ENCODE results near the gene PUM1.

PUM1 gene

DNA sequence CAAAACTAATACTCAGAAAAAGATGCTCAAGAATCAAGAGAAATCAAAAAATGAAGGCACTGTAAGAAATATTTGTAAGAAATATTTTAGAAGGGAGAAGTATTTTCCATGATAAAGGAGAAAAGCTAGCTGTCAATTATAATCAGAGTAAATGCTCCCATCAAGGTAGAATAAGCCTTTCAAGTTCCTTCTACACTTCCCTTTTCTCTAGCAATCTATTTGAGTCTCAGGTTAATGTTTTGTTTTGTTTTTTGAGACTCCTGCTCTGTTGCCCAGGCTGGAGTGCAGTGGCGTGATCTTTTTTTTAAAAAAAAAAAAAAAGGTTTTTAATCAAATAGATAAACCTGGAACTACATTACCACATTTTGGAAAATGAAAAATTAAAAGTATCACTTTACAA lies 33.3 kb downstream of the PUM1 start:
- POLR2A ChIA-PET (ENCODE audit: low non-redundant PET), result no interaction called here
- DNase-seq (ENCODE audit: low spot score), result no peak
- TF ChIP-seq, protein P1, sequence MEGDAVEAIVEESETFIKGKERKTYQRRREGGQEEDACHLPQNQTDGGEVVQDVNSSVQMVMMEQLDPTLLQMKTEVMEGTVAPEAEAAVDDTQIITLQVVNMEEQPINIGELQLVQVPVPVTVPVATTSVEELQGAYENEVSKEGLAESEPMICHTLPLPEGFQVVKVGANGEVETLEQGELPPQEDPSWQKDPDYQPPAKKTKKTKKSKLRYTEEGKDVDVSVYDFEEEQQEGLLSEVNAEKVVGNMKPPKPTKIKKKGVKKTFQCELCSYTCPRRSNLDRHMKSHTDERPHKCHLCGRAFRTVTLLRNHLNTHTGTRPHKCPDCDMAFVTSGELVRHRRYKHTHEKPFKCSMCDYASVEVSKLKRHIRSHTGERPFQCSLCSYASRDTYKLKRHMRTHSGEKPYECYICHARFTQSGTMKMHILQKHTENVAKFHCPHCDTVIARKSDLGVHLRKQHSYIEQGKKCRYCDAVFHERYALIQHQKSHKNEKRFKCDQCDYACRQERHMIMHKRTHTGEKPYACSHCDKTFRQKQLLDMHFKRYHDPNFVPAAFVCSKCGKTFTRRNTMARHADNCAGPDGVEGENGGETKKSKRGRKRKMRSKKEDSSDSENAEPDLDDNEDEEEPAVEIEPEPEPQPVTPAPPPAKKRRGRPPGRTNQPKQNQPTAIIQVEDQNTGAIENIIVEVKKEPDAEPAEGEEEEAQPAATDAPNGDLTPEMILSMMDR (conservative IDR thresholded peaks at IDR 0.05; ENCODE audit: low read depth), result no peak
- H3K27ac ChIP-seq, result no peak overlapping the region
- CTCF ChIA-PET, result no interaction called here

DNA sequence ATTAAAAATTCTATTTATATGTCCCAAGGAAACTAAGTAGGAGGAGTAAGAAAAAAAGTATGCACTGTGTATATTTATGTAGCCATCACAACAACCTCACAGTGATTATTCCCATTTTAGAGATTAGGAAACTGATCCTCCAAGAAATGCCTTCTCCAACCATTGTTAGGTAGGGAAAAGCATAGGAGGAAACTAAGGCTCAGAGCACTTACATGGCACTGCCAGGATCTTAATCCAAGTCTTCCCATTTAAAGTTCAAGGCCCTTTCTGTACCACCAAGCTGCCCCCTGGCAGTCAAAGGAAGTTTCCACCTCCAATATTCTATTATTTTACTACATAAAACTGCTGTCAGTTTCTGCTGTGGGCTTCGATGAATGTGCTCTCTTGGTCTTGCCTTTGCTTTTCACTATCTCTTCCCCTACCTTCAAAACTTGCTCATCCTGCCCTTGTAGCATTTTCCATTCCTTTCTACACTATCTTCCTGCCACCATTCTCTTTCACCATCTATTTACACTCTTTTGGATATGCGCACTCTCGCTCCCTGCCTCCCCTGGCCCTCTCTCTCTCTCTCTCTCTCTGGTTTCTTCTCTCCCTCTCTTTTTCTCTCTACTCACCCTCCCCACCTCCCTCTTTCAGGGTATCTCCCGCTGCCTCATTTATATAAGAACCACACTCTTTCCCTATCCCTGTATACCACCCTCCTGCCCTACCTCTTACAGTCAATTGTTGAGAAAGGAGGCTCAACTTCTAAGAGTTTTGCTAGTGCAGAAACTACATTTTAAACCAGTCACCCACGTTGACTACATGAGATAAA lies 34.0 kb downstream of the PUM1 start:
- H3K27ac ChIP-seq, result no peak overlapping the region
- TF ChIP-seq, protein P1 (conservative IDR thresholded peaks at IDR 0.05; ENCODE audit: low read depth), result no peak
- ChIA-PET POLR2A (ENCODE audit: low non-redundant PET) (no interaction called here), CTCF (no interaction called here)
- no peak for DNase-seq (ENCODE audit: low spot score)

DNA sequence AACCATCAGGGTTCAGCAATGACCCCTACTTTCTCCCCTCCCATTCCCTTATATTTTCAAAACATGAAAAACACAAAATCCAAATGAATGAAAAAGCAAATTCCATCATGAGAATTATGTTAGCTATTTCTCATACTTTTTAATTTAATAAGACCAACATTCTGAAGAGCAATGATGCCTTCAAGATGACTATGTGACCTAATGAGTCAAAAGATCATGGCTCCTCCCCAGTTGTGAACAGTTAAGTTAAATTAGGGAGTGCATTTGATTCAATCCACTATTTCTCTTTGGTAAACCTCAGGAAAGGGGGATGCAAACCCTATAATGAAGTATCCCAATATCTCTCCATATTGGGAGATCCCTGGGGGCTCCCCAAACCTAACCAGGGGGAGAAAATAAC lies 36.5 kb downstream of the PUM1 start:
- ChIA-PET POLR2A (ENCODE audit: low non-redundant PET) (no interaction called here), CTCF (no interaction called here)
- no peak overlapping the region for H3K27ac ChIP-seq
- TF ChIP-seq, protein P1 (conservative IDR thresholded peaks at IDR 0.05; ENCODE audit: low read depth), result no peak
- DNase-seq (ENCODE audit: low spot score), result no peak

DNA sequence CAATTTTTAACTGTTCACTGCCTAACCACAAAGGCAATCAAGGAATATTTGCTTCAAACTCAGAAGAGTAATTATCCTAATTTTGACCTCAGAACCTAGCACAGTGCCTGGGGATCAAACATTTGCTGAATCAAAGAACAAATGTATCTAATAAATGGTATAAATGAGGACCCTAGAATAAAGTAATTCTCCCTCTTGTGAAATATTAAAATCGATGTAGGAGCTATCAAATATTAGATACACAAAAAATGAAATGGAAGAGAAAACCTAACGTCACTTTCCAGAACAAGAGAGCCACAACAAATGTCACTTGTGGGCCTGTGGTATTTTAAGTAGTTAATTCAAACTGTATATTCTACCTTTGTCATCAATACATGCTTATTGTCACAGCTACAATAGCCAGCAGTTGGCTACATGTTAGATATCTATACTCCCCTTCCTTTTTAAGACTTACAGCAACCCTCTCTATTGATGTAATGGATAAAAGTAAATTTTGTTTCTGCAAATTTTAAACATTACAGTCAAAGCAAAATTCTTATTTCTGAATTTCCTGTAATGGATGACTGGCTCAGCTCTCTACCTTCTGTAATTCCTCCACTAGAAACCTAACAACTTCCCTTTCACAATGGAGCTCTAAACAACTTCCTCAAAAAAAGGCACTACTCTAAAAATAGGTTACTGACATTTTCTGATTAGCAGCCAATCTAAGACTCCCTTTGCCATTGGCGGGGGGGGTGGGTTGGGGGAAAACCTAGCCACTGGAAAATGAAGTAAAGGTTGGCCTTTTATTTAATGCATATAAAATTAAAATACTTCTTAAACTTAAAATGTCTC lies 37.6 kb downstream of the PUM1 start:
- H3K27ac ChIP-seq, result no peak overlapping the region
- POLR2A ChIA-PET (ENCODE audit: low non-redundant PET), result no interaction called here
- TF ChIP-seq, protein P1 (conservative IDR thresholded peaks at IDR 0.05; ENCODE audit: low read depth), result no peak
- CTCF ChIA-PET, result no interaction called here
- DNase-seq (ENCODE audit: low spot score), result no peak

DNA sequence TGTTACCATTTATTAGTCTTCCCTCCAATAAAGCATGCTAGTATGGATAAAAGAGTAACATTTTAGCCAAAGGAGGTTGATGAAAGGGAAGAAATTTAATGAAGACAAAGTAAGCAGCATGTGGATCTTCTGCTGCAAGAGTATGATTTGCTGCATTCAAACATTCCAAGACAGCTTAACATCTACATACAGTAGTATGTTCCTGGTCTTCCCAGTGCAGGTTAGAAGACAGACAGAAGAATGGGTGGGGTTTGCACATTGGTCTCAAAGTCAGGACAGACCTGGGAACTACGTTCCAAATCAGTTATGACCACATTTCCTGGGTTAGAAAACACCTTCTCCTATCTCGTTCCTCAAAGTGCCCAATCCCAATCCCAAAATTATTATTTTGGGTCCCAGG lies 43.3 kb downstream of the PUM1 start:
- TF ChIP-seq, protein P1 (conservative IDR thresholded peaks at IDR 0.05; ENCODE audit: low read depth), result no peak
- ChIA-PET POLR2A (ENCODE audit: low non-redundant PET) (no interaction called here), CTCF (interaction anchor here (0.7 kb wide), 1 partner anchor 220 kb away, joined by 4 read pairs; no protein-coding TSS in a partner anchor)
- DNase-seq (ENCODE audit: low spot score), result no peak
- H3K27ac ChIP-seq, result no peak overlapping the region

DNA sequence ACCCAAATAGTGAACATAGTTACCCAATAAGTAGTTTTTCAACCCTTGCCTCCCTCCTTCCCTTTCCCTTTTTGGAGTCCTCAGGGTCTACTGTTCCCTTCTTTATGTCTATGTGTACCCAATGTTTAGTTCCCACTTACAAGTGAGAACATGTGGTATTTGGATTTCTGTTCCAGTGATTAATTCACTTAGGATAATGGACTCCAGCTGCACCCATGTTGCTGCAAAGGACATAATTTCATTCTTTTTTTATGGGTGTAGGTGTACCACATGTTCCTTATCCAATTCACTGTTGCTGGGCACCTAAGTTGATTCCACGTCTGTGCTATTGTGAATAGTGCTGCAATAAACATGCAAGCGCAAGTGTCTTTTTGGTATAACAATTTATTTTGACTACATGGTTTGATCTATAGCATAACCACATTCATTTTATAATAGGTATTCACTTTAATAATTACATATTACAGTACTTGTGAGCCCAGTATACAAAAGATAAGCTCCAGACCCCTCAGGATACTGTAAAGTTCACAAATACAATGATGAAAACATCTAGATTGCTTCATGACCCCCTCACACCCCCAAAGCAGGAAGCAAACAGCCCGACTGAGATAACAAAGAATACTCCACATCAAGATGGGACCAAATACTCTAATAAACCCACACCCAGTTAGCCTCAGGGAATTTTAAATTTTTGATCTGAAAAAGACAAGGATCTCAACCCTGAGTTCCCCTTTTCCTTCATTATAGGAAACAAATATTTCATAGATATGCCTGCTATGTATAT lies 45.3 kb downstream of the PUM1 start:
- ChIA-PET CTCF (interaction anchor here (0.6 kb wide), 1 partner anchor 142 kb away, joined by 3 read pairs; no protein-coding TSS in a partner anchor), POLR2A (ENCODE audit: low non-redundant PET) (no interaction called here)
- H3K27ac ChIP-seq, result no peak overlapping the region
- TF ChIP-seq, protein P1 (conservative IDR thresholded peaks at IDR 0.05; ENCODE audit: low read depth), result no peak
- no peak for DNase-seq (ENCODE audit: low spot score)

Measured in RWPE1 (cell line).